HL-60 (cell line): ENCODE measurements around the gene NCOA5.

Experiments
- DNase-seq, 2 experiments: peaks; one replicate each; pipeline ENCODE4 v3.0.0-alpha.2; 2010 to 2020; ENCODE audit warnings: low read depth in 1 of 2, low spot score in 1 of 2
- H3K27ac ChIP-seq: fragments of 250-450 bp; sonication (Bioruptor Pico); replicated peaks from 2 replicates; pipeline ENCODE4 v1.5.1; 2020; ENCODE audit warnings: mild to moderate bottlenecking, moderate library complexity
- H3K27me3 ChIP-seq: fragments of 250-450 bp; sonication (Bioruptor Pico); 2 replicates; pipeline ENCODE4 v1.5.1; 2021; ENCODE audit warnings: mild to moderate bottlenecking, moderate library complexity; ENCODE audit not compliant: insufficient read depth, poor library complexity, severe bottlenecking
- H3K4me3 ChIP-seq: replicated peaks from 2 replicates; pipeline ENCODE4 v1.5.1; 2011; ENCODE audit warnings: mild to moderate bottlenecking, control low read depth, low read length; ENCODE audit not compliant: insufficient read depth
- CTCF ChIP-seq: IDR thresholded peaks from one replicate; pipeline ENCODE4 v1.5.1; 2011; ENCODE audit warnings: low read length, control low read depth, inconsistent platforms; ENCODE audit not compliant: insufficient read depth
- GABPA ChIP-seq: IDR thresholded peaks from 2 replicates; pipeline ENCODE4 v1.6.1; 2012; ENCODE audit warnings: low read depth
- POLR2AphosphoS5 ChIP-seq: IDR thresholded peaks from 2 replicates; pipeline ENCODE4 v1.6.1; 2012; ENCODE audit warnings: low read depth
- REST ChIP-seq: IDR thresholded peaks from 2 replicates; pipeline ENCODE4 v1.6.1; 2012; ENCODE audit warnings: low read depth; ENCODE audit not compliant: insufficient replicate concordance
- SPI1 ChIP-seq: IDR thresholded peaks from 2 replicates; pipeline ENCODE4 v1.6.1; 2012; ENCODE audit warnings: low read depth, mild to moderate bottlenecking, borderline replicate concordance

Gene NCOA5

DNA sequence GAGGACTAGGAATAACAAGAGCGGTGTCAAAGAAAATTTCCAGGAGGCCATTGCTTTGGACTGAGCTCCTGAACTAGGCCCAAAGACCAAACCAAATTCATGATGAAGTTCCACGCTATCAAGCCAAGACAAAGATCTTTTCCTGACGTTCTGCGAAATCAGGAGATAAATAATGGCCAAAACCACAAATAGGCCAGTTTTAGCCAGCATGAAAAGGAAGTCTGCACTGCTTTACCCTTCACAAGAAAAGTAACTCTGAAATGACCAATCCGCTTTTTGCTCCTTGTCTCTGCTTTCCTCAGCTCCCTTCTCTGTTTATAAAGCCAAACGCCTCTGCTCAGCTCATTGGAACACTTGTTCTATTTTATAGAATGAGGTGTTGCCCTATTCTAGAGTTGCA is 6.7 kb downstream of the NCOA5 start:
- Histone ChIP-seq H3K4me3 (no peak overlapping the region), H3K27ac (no peak overlapping the region), H3K27me3 (no peaks in the 10 kb centered on the region)
- no peak for DNase-seq
- TF ChIP-seq CTCF = no peak
- no peak for TF ChIP-seq SPI1
- TF ChIP-seq REST = no peak
- no peak for TF ChIP-seq GABPA
- no peak for TF ChIP-seq POLR2AphosphoS5

- TF ChIP-seq SPI1 = no peak
- TF ChIP-seq CTCF = no peak
- no peak for TF ChIP-seq GABPA
- no peak for TF ChIP-seq POLR2AphosphoS5
- TF ChIP-seq REST = no peak
- no peak overlapping the region for H3K27ac ChIP-seq
- no peak overlapping the region for H3K4me3 ChIP-seq
- DNase-seq = no peak
- no peaks in the 10 kb centered on the region for H3K27me3 ChIP-seq
Observed at GRCh38 chr20:46081074-46081473, 8.7 kb downstream of the NCOA5 start.

DNA sequence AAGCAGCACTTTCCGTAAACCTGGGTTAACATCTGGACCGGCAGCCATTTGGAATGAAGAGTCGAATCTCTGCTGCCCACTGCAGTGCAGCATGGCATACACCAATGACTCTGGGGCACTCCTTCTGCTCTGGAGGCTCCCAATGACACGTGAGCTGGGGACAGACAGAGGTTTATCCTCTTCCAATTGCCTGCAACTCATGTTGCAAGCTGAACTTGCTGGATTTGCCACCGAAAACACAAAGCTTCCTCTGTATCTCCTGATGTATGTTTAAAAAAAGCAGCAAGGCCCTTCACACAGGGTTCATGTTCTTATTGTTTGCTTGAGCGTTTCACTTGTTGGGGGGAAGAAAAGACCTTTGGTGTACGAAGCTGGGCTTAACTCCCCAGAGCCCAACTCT is 10.8 kb downstream of the NCOA5 start:
- Histone ChIP-seq H3K27me3 (no peaks in the 10 kb centered on the region), H3K4me3 (no peak overlapping the region), H3K27ac (no peak overlapping the region)
- no peak for TF ChIP-seq POLR2AphosphoS5
- TF ChIP-seq CTCF = no peak
- no peak for TF ChIP-seq GABPA
- TF ChIP-seq SPI1 = no peak
- TF ChIP-seq REST = no peak
- no peak for DNase-seq
